CD14-positive monocyte (primary cell): ENCODE measurements around the gene CRISPLD2. TPM values are rescaled to one million over a fixed set of nuclear protein-coding genes. Genes with fewer than 3 reads are reported as not detected.

Experiments used
- DNase-seq, 3 donors: peaks; one replicate each; pipeline ENCODE4 v3.0.0-alpha.2; 2011 to 2022
- H2AFZ ChIP-seq: 2 replicates; pipeline ENCODE4 v1.6.0; 2012; ENCODE audit warnings: mild to moderate bottlenecking, low read depth, low read length, inconsistent platforms; ENCODE audit not compliant: insufficient read depth, poor library complexity, severe bottlenecking
- H3K27ac ChIP-seq, 2 donors: 1 replicate in 1 of 2; 2 replicates in 1 of 2; pipeline ENCODE4 v1.5.1; 2012 to 2013; ENCODE audit warnings: low read length in 2 of 2, control low read depth in 1 of 2, inconsistent platforms in 1 of 2, low read depth in 1 of 2, mild to moderate bottlenecking in 1 of 2
- H3K27me3 ChIP-seq, 2 donors: one replicate each; pipeline versions ENCODE4 v1.6.0 to v1.6.1; 2011 to 2013; ENCODE audit warnings: low read length in 2 of 2; ENCODE audit not compliant: control insufficient read depth in 2 of 2, insufficient read depth in 2 of 2
- H3K36me3 ChIP-seq, 2 donors: replicated peaks in 1 of 2; 1 replicate in 1 of 2; 2 replicates in 1 of 2; pipeline versions ENCODE4 v1.5.1 to v1.6.1; 2012 to 2013; ENCODE audit warnings: low read length in 2 of 2, control low read depth in 1 of 2, inconsistent platforms in 1 of 2, mild to moderate bottlenecking in 1 of 2; ENCODE audit not compliant: insufficient read depth in 2 of 2, control insufficient read depth in 1 of 2
- H3K4me1 ChIP-seq, 2 donors: 1 replicate in 1 of 2; 2 replicates in 1 of 2; pipeline versions ENCODE4 v1.5.1 to v1.6.1; 2012 to 2013; ENCODE audit warnings: low read length in 2 of 2, control low read depth in 1 of 2, inconsistent platforms in 1 of 2, mild to moderate bottlenecking in 1 of 2, moderate library complexity in 1 of 2; ENCODE audit not compliant: insufficient read depth in 2 of 2, control insufficient read depth in 1 of 2
- H3K4me2 ChIP-seq: replicated peaks from 2 replicates; pipeline ENCODE3; 2012; ENCODE audit warnings: low read length, moderate library complexity, mild to moderate bottlenecking; ENCODE audit not compliant: poor library complexity, severe bottlenecking; ENCODE audit errors: extremely low read depth
- H3K4me3 ChIP-seq, 3 experiments: fragments of 200-600 bp in 1 of 3; sonication (generic) in 1 of 3; replicated peaks in 1 of 3; 1 replicate in 2 of 3; 2 replicates in 1 of 3; pipeline ENCODE4 v1.5.1; 2011 to 2013; ENCODE audit warnings: low read length in 3 of 3, mild to moderate bottlenecking in 3 of 3, control low read depth in 2 of 3, low read depth in 2 of 3, inconsistent platforms in 1 of 3, moderate library complexity in 1 of 3
- H3K79me2 ChIP-seq: 2 replicates; pipeline ENCODE4 v1.6.0; 2012; ENCODE audit warnings: mild to moderate bottlenecking, control low read depth, inconsistent platforms, low read length, moderate library complexity; ENCODE audit not compliant: insufficient read depth
- H3K9ac ChIP-seq: 2 replicates; pipeline ENCODE4 v1.6.0; 2017; ENCODE audit warnings: low read length, mild to moderate bottlenecking; ENCODE audit not compliant: insufficient read depth, poor library complexity, severe bottlenecking
- H3K9me3 ChIP-seq, 2 donors: replicated peaks in 1 of 2; 1 replicate in 1 of 2; 2 replicates in 1 of 2; pipeline versions ENCODE4 v1.5.1 to v1.6.1; 2012 to 2013; ENCODE audit warnings: low read length in 2 of 2, control low read depth in 1 of 2; ENCODE audit not compliant: control insufficient read depth in 1 of 2, insufficient read depth in 1 of 2
- H4K20me1 ChIP-seq: 2 replicates; pipeline ENCODE4 v1.6.0; 2012; ENCODE audit warnings: mild to moderate bottlenecking, low read length, control low read depth, moderate library complexity; ENCODE audit not compliant: insufficient read depth
- H3K27ac Mint-ChIP-seq, 7 donors: one replicate each; pipeline ENCODE4 v1.8.0; 2020; ENCODE audit warnings: mild to moderate bottlenecking in 7 of 7, mixed read lengths in 7 of 7, moderate library complexity in 6 of 7, inconsistent platforms in 2 of 7
- H3K27me3 Mint-ChIP-seq, 3 donors: one replicate each; pipeline ENCODE4 v1.8.0; 2021 to 2022; ENCODE audit warnings: low read depth in 3 of 3, mild to moderate bottlenecking in 3 of 3, mixed read lengths in 3 of 3, moderate library complexity in 3 of 3, inconsistent platforms in 1 of 3
- H3K36me3 Mint-ChIP-seq, 2 donors: one replicate each; pipeline ENCODE4 v1.8.0; 2020; ENCODE audit warnings: mixed read lengths in 2 of 2, inconsistent platforms in 1 of 2, mild to moderate bottlenecking in 1 of 2
- H3K4me1 Mint-ChIP-seq: one replicate; pipeline ENCODE4 v1.8.0; 2020; ENCODE audit warnings: mild to moderate bottlenecking, mixed read lengths
- H3K4me3 Mint-ChIP-seq, 2 donors: one replicate each; pipeline ENCODE4 v1.8.0; 2020; ENCODE audit warnings: mild to moderate bottlenecking in 2 of 2, mixed read lengths in 2 of 2, moderate library complexity in 1 of 2
- H3K9me3 Mint-ChIP-seq, 7 donors: one replicate each; pipeline ENCODE4 v1.8.0; 2020 to 2022; ENCODE audit warnings: mixed read lengths in 7 of 7, mild to moderate bottlenecking in 6 of 7, moderate library complexity in 6 of 7, inconsistent platforms in 2 of 7
- WGBS: methylation state at CpG from one replicate; pipeline ENCODE4 v1.1.5; 2013; ENCODE audit warnings: missing lambda C conversion rate; ENCODE audit not compliant: insufficient coverage; 5-methylcytosine and 5-hydroxymethylcytosine counted together
- intact Hi-C, 2 donors: fragments of 100-400 bp; cut with micrococcal nuclease; formaldehyde crosslinking; loops; one replicate each; pipeline versions ENCODE4 v1.15.0 to v1.15.1; 2023
- polyA plus RNA-seq, 3 donors: library from polyadenylated mRNA; depleted of rRNA in 1 of 3; unstranded in 2 of 3; stranded (reverse) in 1 of 3; fragments of 300-500 nt in 2 of 3; fragments of >200 nt in 1 of 3; fragmentation: Illumina TruSeq in 2 of 3; gene quantifications; 1 replicate in 2 of 3; 2 replicates in 1 of 3; pipeline ENCODE4 v1.2.3, GENCODE V29; 2012 to 2021
- TF ChIP-seq, protein P1 (sequence below): fragments of 200-600 bp; IDR thresholded peaks from one replicate; pipeline ENCODE4 v1.8.0; 2022; ENCODE audit warnings: antibody characterized with exemption, mild to moderate bottlenecking

CRISPLD2 gene
- polyA plus RNA-seq, 3 donors = 40.7 to 90.4 (median 69.0) TPM

DNA sequence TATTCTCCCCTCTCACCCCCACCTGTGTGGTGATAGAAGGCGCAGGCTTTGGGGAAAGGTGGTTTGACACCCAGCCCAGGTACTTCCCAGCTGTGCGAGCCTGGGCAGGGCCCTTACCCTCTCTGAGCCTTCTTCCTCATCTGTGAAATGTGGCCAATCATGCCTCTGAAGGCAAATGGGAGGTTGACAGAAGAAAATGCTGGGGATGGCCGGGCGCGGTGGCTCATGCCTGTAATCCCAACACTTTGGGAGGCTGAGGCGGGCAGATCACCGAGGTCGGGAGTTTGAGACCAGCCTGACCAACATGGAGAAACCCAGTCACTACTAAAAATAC is 43.7 kb downstream of the CRISPLD2 start:
- peaks cover 14 to 24% (median 21%) of the 10 kb centered on the region in 7 donors for H3K9me3 Mint-ChIP-seq
- no peak overlapping the region for H3K4me3 ChIP-seq
- H3K4me3 Mint-ChIP-seq = no peak overlapping the region
- WGBS = 100% methylated on average over 6 of the region's 8 CpGs
- peaks cover 16 to 20% of the 10 kb centered on the region in 2 donors for H3K9me3 ChIP-seq
- H3K36me3 Mint-ChIP-seq = peaks cover 94 to 100% of the 10 kb centered on the region in 2 donors
- H3K27ac Mint-ChIP-seq = no peak overlapping the region
- TF ChIP-seq, protein P1, sequence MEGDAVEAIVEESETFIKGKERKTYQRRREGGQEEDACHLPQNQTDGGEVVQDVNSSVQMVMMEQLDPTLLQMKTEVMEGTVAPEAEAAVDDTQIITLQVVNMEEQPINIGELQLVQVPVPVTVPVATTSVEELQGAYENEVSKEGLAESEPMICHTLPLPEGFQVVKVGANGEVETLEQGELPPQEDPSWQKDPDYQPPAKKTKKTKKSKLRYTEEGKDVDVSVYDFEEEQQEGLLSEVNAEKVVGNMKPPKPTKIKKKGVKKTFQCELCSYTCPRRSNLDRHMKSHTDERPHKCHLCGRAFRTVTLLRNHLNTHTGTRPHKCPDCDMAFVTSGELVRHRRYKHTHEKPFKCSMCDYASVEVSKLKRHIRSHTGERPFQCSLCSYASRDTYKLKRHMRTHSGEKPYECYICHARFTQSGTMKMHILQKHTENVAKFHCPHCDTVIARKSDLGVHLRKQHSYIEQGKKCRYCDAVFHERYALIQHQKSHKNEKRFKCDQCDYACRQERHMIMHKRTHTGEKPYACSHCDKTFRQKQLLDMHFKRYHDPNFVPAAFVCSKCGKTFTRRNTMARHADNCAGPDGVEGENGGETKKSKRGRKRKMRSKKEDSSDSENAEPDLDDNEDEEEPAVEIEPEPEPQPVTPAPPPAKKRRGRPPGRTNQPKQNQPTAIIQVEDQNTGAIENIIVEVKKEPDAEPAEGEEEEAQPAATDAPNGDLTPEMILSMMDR = no peak
- H3K27me3 ChIP-seq = peaks cover 0 to 3% of the 10 kb centered on the region in 2 donors
- no peaks in the 10 kb centered on the region for H3K79me2 ChIP-seq
- no peak overlapping the region for H2AFZ ChIP-seq
- no peak overlapping the region for H3K9ac ChIP-seq
- H4K20me1 ChIP-seq = no peaks in the 10 kb centered on the region
- intact Hi-C loops = no loop called here
- H3K27ac ChIP-seq = no peak overlapping the region
- H3K36me3 ChIP-seq = peaks cover 65 to 97% of the 10 kb centered on the region in 2 donors
- H3K4me1 Mint-ChIP-seq = no peaks in the 10 kb centered on the region
- no peak for DNase-seq
- H3K27me3 Mint-ChIP-seq = peaks cover 6 to 10% (median 8%) of the 10 kb centered on the region in 3 donors
- no peaks in the 10 kb centered on the region for H3K4me1 ChIP-seq
- H3K4me2 ChIP-seq = no peak overlapping the region

- Histone ChIP-seq H3K79me2 (no peaks in the 10 kb centered on the region), H3K4me3 (no peak overlapping the region), H2AFZ (no peak overlapping the region), H3K4me1 (no peaks in the 10 kb centered on the region), H3K36me3 (peaks cover 67 to 97% of the 10 kb centered on the region in 2 donors), H3K27ac (no peak overlapping the region), H4K20me1 (no peaks in the 10 kb centered on the region), H3K9me3 (peaks cover 7 to 10% of the 10 kb centered on the region in 2 donors), H3K27me3 (peaks cover 0 to 3% of the 10 kb centered on the region in 2 donors), H3K9ac (no peak overlapping the region), H3K4me2 (no peak overlapping the region)
- TF ChIP-seq, protein P1 = no peak
- Mint-ChIP-seq H3K27me3 (peaks cover 6 to 10% (median 8%) of the 10 kb centered on the region in 3 donors), H3K9me3 (peaks cover 8 to 16% (median 12%) of the 10 kb centered on the region in 7 donors), H3K4me1 (no peaks in the 10 kb centered on the region), H3K27ac (peak overlapping the region in 1 of 7 donors; percentile 76), H3K36me3 (peaks cover 94 to 100% of the 10 kb centered on the region in 2 donors), H3K4me3 (no peak overlapping the region)
- intact Hi-C loops = no loop called here
- no peak for DNase-seq
- 94% methylated on average over 10 of the region's 13 CpGs for WGBS
Measured at GRCh38 chr16:84864326-84864955, 44.7 kb downstream of the CRISPLD2 start.
